GM12873 (cell line): ENCODE data around the gene CMIP.

Experiments
- CTCF ChIP-seq: IDR thresholded peaks from 2 replicates; pipeline ENCODE4 v1.5.1; 2012; ENCODE audit warnings: low read depth, mild to moderate bottlenecking, moderate library complexity, low read length, control low read depth; ENCODE audit not compliant: insufficient read depth; ENCODE audit errors: missing control alignments

CMIP gene

DNA sequence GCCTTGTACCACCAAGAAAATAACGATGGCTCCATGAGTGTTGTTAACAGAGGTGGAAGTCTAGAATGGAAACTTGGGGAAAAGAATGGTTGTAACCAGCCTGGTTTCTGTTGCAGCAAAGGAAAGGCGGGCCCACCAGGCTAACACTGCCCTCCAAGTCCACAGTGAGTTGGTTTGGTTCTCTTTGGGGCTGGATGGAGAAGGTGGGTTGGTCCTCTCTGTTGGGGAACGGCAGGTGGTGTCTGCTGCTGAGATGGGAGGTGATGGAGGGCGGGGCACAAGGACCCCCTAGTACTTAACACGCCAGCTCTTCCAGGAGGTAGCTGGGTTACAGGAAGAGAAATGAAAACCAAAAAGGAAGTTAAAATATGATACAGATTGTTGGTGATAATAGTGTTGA, 257.9 kb downstream of the CMIP start:
- TF ChIP-seq CTCF = no peak

- no peak for TF ChIP-seq CTCF
Observed at GRCh38 chr16:81703177-81704155, 258.9 kb downstream of the CMIP start.

DNA sequence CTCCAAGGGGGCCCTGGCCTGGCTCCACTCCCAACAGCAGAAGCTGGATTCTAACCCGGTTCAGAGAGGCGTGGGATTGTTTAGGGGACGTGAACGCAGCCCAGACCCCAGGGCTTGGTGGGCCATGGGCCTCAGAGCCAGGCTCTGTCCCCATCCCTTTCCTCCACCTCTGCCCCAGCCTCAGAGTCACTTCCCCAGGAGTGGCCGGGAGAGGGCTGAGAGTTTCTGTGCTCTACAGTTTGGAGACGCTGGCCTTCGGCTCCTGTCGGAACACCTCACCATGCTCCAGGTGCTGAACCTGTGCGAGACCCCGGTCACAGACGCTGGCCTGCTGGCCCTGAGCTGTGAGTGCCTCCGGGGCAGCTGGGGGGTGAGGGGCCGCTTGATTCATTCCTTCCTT, 260.7 kb downstream of the CMIP start:
- TF ChIP-seq CTCF = no peak

DNA sequence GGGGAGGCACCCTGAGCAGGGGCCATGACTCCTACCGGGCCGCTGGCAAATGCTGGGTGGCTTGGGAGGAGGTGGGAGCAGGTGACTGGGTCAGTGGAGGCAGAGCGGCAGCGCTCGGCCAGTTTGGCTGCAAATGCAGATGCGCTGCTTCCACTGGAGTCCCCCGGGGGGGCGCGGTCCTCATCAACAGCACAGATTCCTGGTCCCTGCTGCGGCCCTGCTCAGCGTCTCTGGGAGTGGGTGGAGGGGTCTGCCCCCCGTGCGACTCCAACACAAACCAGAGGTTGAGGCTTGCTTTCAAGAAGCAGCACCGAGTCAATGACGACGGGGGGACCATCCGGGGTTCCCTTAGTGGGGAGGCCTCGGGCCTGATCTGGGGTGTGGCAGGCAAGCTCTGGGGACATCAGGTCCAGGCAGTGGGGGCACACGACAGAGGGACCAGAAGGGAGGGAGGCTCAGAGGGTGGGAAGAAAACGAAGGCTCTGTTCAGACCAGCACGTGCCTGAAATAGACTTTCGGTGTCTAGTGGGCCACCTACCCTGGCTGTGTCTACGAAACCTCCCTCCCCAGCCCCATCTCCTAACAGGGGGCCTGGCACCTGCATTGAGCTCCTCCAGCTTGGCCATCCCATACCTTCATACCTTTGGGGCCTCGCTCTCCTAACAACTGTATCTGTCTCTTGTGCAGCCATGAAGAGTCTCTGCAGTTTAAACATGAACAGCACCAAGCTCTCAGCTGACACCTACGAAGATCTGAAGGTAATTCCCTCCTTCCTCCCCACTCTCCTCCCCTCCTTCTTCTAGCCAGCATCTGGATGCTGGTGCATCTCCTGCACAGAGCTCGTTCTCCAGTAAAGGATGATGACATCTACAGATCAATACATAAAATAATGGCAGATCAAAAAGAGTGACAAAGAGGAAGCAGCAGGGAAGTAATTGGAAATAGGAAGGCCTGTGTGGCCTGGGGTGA, 262.0 kb downstream of the CMIP start:
- TF ChIP-seq CTCF = no peak

GRCh38 chr16:81707411-81708265, 263.0 kb downstream of the CMIP start:
- no peak for TF ChIP-seq CTCF

- no peak for TF ChIP-seq CTCF
Observed at GRCh38 chr16:81708266-81709015, 263.8 kb downstream of the CMIP start.
